Stimulated activated CD8-positive, alpha-beta memory T cell treated with anti-CD3 and anti-CD28 coated beads, Interleukin-4, amount 100 ng/mL, for 1 hour (primary cell): ENCODE data around the gene MT1M.
"Not testable (repeated sequence)": the region's sequence is repeated elsewhere in the genome, so short reads cannot be mapped to it uniquely, and the experiment has no call there.

Experiments used
- DNase-seq, 2 donors: peaks; one replicate each; pipeline ENCODE4 v3.0.0-alpha.2; 2020; ENCODE audit warnings: low read depth in 2 of 2, low spot score in 1 of 2

The MT1M gene

DNA sequence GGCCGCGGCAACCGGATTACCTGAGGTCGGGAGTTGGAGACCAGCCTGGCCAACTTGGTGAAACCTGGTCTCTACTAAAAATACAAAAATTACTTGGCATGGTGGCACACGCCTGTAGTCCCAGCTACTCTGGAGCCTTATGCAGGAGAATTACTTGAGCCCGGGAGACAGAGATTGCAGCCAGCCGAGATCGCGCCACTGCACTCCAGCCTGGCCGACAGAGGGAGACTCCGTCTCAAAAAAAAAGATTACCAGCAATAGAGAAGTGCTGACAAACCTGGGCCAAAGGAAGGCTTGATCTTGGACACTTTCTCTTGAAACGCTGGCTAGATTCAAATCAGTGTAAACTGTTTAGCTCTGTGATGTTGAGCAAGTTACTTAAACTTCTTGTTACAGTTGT, 41.5 kb downstream of the MT1M start:
- no peak for DNase-seq

DNA sequence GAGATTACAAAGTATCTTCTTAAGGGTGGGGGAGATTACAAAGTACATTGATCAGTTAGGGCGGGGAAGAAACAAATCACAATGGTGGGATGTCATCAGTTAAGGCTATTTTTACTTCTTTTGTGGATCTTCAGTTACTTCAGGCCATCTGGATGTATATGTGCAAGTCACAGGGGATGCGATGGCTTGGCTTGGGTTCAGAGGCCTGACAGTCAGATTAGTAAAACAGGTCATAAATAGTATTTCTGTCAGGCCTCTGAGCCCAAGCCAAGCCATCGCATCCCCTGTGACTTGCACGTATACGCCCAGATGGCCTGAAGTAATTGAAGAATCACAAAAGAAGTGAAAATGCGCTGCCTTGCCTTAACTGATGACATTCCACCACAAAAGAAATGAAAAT, 42.1 kb downstream of the MT1M start:
- DNase-seq, result not testable (repeated sequence)

DNA sequence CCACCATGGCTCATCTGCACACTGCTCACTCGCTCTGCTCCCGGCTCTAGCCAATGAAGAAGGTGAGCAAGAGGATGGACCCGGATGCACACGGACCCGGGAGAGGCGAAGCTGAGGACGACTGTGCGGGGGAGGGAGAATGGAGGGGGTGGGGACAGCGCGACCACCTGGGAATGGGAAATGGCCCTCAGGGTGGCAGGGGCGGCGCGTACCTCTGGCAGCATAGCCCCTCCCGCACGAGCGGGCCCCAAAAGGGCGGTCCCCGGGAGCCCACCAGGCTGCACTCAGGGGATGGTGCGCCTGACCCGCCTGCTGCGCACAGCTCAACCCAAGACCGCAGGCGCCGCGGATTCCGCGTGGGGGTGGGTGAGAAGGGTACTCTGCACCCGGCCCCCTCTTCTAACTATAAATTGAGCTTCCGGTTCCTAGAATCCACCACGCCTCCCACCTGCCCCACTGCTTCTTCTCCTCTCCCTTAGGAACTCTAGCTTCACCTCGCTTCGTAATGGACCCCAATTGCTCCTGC, 43.3 kb downstream of the MT1M start:
- DNase-seq, result no peak

DNA sequence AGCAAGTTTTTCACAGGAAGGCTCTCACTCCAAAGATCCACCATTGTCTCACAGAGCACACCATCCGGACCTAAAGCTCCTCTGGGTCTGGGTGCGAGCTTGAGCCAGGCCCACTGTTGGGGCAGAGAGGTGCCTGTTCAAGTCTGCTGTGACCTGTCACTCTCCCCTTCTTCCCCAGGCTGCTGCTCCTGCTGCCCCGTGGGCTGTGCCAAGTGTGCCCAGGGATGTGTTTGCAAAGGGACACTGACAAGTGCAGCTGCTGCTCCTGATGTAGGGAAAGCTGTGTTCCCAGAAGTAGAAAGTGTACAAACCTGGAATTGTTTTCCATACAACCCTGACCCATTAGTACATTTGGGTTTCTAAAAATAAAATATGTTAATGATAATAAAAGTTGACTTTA, 45.0 kb downstream of the MT1M start:
- no peak for DNase-seq

DNA sequence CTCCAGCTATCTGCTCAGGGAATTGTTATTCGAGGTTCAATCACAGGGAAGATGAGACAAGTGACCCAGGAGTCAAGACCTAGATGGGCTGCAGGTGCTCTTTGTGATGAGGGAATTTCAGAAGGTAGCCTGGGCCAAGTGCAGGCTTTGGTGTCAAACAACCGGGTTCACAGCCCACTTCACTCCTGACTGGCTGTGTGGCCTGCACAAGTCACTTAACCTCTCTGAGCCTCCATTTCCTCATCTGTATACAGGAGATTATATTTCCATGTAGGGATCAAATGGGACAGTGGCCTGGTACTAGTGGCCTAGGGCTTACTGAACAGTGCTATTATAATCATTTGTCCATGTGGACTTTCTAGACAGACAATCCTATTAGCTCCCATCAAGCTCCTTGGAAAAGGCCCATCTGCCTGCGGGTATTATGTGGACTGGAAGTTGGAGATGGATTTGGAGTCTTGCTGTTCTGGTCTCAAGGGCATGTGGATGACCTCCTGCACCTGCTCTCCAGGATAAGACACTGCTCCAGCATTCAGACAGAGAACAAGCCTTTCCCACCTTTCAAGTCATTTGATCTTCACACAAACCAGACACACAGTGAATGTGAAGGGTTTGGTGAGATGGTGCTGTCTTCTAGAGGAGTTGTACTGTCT, 46.7 kb downstream of the MT1M start:
- DNase-seq, result no peak

DNA sequence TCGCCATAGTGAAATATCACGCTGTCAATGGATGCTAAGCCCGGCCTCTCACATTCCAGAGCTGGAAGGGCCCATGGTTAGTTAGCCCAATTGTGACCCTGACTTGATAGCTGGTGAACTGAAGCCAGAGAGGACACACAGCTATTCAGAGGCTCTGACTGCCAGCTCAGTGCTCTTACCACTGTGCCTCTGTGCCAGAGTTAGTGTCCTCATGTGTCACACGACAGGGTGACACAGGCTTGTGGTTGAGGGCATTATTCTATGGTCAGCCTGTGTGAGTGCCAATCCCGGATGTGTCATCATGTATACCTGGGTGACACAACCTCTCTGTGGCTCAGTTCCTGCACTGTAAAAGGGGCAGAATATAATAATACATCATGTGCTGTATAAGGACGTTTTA, 47.4 kb downstream of the MT1M start:
- no peak for DNase-seq

DNA sequence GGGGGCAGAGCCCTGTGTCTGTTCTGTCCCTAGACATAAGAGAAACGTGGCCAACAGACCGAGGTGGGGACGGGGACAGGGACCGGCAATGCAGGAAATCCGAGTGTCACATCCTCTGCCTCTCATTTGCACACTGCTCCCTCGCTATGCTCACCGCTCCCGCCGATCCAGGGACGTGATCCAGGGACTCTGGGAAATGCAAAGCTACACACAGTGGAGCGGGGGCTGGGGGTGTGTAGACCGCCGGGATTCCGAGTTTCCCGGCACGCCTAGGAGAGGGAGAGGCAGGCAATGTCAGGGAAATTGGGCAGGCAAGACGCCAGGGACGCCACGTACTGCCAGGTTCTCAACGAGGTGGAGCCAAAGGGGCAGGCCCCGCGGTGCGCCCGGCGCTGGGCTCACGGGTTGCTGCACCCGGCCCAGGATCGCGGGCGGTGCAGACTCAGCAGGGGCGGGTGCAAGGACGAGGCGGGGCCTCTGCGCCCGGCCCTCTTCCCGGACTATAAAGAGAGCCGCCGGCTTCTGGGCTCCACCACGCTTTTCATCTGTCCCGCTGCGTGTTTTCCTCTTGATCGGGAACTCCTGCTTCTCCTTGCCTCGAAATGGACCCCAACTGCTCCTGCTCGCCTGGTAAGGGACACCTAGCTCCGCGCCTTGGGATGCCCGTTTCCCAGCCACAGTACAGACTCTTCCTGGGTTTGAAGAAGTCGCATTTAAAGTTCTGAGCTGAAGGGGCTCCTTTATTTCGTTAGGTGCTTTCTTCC, 49.7 kb downstream of the MT1M start, which contains the start of gene MT1X:
Gene MT1X, plus strand, starts transcription at position 532 of the 764 bp plus-strand sequence. Its CDS starts 71 bp downstream, at position 603.
- DNase-seq, result peak; percentile 64 to 75

DNA sequence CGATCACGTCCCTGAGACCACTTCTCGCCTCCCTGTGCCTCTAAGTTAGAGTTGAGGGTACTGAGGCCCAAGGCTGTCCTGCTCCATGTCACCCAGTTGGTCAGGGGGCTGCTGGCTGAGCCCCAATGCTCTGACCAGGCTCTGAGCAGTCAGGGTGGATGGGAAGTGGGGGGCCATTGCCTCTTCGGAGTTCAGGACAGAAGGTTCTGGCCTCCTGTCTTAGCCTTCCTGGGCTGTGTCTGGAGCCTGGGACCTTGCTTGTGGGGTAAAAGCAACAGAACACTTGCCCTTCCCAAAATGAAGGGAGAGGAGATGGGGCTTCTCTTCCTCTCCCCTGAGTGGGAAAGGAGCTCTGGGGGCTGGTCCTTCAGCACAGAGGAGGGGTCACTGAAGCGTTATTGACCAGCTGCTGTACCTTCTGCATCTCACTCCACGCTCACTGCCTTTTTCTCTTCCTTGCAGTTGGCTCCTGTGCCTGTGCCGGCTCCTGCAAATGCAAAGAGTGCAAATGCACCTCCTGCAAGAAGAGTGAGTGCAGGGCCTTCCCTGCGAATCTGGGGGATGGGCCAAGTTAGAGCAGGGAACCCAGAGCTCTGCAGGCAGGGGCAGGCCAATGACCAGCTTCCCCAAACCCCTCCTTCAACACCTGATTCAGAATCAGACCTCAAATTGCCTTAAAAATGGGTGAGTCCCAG, 50.4 kb downstream of the MT1M start:
- DNase-seq, result no peak
